ENCODE data around the gene NKX1-2.

Gene NKX1-2

DNA sequence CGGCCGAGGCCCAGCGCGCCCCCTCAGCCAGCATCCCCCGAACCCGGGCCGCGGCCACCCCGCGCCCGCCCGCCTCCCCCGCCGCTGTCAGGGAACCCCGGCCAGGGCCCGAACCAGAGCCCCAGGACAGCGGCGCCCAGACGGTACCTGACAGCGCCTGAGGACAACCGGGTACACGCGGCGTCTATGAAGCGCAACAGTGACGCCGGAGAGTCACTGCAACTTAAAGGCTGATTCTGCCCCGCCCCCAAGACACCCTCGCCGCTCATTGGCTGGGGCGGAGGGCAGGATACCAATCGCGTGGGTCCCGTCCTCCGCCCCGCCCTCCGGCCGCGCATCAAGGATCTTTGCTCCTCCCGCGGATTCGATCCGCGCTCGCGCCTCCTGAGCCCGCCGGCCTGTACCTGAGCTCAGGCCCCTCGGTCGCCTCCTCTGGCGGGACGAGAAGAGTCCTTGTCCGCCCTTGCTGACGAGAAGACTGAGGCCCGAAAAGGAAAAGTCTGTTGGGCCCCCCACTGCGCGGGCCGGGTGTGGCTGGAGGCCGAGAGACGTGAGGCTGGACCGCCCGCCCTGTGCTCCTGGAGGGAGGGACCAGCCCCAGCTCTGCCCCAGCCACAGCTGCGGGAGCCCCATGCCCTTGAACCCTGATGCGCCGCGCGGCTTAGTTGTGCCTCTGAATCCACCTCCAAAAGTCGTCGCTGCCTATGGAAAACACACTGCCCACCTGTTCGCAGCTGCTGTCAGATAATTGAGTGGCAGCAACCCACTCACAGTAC is 30.9 kb downstream of the NKX1-2 start, which contains the start of gene OAT:
Gene OAT (minus strand): TSS at position 198 of the 776 bp plus-strand sequence. CDS start 6,752 bp downstream, outside the sequence.
- H3K4me3 ChIP-seq (ENCODE audit: low read depth, low read length) = peak within 1 kb of the TSS; percentile 16
- DNase-seq (ENCODE audit: low read depth) = peak; percentile 82
- TF ChIP-seq MYC (IDR thresholded peaks at IDR 0.05; ENCODE audit: low read depth, low read length) (no peak), POLR2A (IDR thresholded peaks at IDR 0.05; ENCODE audit: extremely low read depth, insufficient read length) (no peak)
- TF ChIP-seq, protein P1, sequence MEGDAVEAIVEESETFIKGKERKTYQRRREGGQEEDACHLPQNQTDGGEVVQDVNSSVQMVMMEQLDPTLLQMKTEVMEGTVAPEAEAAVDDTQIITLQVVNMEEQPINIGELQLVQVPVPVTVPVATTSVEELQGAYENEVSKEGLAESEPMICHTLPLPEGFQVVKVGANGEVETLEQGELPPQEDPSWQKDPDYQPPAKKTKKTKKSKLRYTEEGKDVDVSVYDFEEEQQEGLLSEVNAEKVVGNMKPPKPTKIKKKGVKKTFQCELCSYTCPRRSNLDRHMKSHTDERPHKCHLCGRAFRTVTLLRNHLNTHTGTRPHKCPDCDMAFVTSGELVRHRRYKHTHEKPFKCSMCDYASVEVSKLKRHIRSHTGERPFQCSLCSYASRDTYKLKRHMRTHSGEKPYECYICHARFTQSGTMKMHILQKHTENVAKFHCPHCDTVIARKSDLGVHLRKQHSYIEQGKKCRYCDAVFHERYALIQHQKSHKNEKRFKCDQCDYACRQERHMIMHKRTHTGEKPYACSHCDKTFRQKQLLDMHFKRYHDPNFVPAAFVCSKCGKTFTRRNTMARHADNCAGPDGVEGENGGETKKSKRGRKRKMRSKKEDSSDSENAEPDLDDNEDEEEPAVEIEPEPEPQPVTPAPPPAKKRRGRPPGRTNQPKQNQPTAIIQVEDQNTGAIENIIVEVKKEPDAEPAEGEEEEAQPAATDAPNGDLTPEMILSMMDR (IDR thresholded peaks at IDR 0.05; ENCODE audit: low read depth, low read length) = no peak
- TF ChIP-seq, protein P2, sequence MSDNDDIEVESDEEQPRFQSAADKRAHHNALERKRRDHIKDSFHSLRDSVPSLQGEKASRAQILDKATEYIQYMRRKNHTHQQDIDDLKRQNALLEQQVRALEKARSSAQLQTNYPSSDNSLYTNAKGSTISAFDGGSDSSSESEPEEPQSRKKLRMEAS (IDR thresholded peaks at IDR 0.05; ENCODE audit: low read depth, low read length) = no peak

DNA sequence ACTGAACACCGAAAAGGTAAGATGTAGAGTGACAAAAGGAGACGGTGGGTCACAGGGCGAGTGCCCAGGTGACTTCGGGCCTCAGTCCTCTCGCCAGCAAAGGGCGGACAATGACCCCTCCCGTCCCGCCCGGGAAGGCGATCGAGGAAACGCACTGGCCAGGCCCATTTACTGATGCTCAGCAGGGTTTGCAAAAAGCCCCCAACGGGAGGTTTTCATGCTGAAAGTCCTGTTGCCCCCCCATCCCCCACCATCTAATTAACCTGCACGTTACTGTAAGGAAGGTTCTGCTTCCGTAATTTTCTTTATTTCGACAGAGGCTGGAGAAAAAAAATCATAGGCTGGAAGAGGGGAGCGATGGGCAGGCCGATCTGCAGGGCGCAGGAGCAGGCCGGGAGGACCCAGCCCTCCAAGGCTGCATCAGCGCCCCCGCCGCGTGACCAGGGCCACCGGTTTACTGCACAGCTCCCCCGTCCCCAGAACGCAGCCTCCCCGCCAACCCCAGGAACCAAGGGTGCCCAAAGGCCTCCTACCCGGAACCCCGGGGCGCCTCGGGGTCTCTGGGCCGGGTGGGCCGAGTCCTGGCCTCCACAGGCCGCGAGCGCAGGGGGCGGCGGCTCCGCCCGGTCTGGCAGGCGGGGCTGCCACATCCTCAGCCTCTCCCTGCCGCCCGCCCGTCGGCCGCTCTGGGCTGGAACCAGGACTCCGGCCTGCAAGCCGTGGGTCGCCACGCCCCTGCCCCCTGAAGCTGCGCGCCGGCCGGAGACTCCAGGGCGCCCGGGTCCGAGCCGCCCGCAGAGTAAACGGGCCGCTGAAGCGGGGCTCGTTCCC is 31.7 kb downstream of the NKX1-2 start:
- H3K4me3 ChIP-seq (ENCODE audit: low read depth, low read length) = peak overlapping the region; percentile 16
- TF ChIP-seq, protein P1 (IDR thresholded peaks at IDR 0.05; ENCODE audit: low read depth, low read length) = no peak
- TF ChIP-seq MYC (IDR thresholded peaks at IDR 0.05; ENCODE audit: low read depth, low read length) = no peak
- DNase-seq (ENCODE audit: low read depth) = peak; percentile 33

DNA sequence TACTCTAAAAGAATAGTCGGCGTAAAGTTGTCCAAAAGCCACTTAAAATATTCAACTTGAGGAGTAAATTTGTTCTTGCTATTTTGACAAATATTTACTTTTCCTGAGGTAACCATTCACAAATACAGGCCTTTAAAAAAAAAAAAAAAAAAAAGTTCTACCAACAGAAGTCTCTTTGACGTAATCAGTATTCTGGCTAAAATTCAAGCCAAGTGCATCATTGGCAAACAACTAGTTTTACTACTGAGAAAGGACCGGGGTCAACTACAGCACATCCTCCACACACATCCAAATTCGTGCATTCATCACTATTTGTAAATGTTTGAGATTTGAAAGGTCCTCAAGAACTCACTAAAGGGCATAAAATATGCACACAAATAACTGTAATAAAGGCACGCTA is 33.1 kb downstream of the NKX1-2 start:
- TF ChIP-seq POLR2A (IDR thresholded peaks at IDR 0.05; ENCODE audit: extremely low read depth, insufficient read length) = no peak
- TF ChIP-seq, protein P2 (IDR thresholded peaks at IDR 0.05; ENCODE audit: low read depth, low read length) = no peak
- no peak for TF ChIP-seq MYC (IDR thresholded peaks at IDR 0.05; ENCODE audit: low read depth, low read length)
- TF ChIP-seq, protein P1 (IDR thresholded peaks at IDR 0.05; ENCODE audit: low read depth, low read length) = no peak
- no peak for DNase-seq (ENCODE audit: low read depth)
- no peak overlapping the region for H3K4me3 ChIP-seq (ENCODE audit: low read depth, low read length)

DNA sequence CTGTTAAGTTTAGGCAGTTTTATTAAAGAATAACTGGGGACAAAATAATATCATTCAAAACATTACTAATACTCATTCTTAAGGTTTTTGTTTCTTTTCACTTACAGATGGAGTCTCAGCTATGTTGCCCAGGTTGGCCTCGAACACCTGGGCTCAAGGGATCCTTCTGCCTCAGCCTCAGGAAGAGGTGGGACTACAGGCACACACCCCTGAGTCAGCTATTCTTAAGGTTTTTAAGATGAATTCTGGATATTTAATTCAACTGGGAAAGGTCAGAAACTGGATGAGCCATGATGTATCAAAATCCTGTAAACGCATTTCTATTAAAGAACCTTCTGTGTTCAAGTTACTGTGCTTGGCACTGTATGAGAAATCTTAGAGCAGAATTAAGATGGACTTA is 34.6 kb downstream of the NKX1-2 start:
- no peak for TF ChIP-seq POLR2A (IDR thresholded peaks at IDR 0.05; ENCODE audit: extremely low read depth, insufficient read length)
- TF ChIP-seq, protein P2 (IDR thresholded peaks at IDR 0.05; ENCODE audit: low read depth, low read length) = no peak
- TF ChIP-seq, protein P1 (IDR thresholded peaks at IDR 0.05; ENCODE audit: low read depth, low read length) = no peak
- no peak for TF ChIP-seq MYC (IDR thresholded peaks at IDR 0.05; ENCODE audit: low read depth, low read length)
- DNase-seq (ENCODE audit: low read depth) = no peak
- no peak overlapping the region for H3K4me3 ChIP-seq (ENCODE audit: low read depth, low read length)

DNA sequence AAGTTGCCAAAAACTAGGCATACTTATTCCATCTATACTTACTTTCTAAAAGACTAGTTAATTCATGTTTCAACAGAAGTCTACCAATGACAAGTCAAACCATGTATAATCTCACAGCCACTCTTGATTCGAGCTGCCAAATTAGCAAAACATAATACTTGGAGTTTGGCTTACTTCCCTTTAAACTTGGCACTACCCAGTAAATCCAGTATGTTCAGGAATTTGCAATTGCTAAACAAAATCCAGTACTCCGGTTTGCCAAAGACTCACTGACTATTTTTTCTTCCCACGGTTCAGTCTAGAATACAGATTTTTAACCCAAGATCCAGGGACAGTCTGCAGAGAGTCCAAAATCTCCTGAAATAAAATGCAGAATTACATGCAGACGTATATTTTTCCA is 35.8 kb downstream of the NKX1-2 start:
- no peak for DNase-seq (ENCODE audit: low read depth)
- H3K4me3 ChIP-seq (ENCODE audit: low read depth, low read length) = no peak overlapping the region
- TF ChIP-seq MYC (IDR thresholded peaks at IDR 0.05; ENCODE audit: low read depth, low read length) (no peak), POLR2A (IDR thresholded peaks at IDR 0.05; ENCODE audit: extremely low read depth, insufficient read length) (no peak)
- TF ChIP-seq, protein P2 (IDR thresholded peaks at IDR 0.05; ENCODE audit: low read depth, low read length) = no peak
- TF ChIP-seq, protein P1 (IDR thresholded peaks at IDR 0.05; ENCODE audit: low read depth, low read length) = no peak
